Measurements from ENCODE around the gene P2RX1. TPM values are rescaled to one million over a fixed set of nuclear protein-coding genes. Genes with fewer than 3 reads are reported as not detected.

The P2RX1 gene
- polyA plus RNA-seq, 2 of the 4 experiments (the other 2 are of a cell fraction), result 0.05 to 0.13 TPM

DNA sequence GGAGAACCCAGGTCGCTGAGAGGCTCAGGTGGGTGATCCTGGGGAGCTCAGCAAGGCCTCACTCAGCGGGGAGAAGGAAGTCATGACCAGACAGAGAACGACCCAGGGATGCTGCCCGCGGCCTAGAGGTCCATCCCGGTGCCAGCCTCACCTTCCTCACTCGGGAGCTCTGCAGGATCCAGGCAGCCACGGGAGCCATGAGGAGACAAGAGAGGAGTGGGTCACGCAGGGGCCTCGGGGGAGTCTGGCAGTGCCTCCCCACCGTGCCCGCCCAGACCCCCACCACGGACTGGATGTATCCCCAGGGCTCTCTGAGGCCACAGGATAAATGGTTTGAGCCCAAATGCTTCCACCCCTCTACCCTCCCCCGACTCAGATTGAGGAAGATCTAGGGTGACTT is 37.3 kb upstream of the P2RX1 start (continued):
- no peak for TF ChIP-seq RCOR1 (IDR thresholded peaks at IDR 0.05; ENCODE audit: low read depth, low read length)
- TF ChIP-seq POLR2AphosphoS2 (conservative IDR thresholded peaks at IDR 0.05; ENCODE audit: low read length), result no peak

DNA sequence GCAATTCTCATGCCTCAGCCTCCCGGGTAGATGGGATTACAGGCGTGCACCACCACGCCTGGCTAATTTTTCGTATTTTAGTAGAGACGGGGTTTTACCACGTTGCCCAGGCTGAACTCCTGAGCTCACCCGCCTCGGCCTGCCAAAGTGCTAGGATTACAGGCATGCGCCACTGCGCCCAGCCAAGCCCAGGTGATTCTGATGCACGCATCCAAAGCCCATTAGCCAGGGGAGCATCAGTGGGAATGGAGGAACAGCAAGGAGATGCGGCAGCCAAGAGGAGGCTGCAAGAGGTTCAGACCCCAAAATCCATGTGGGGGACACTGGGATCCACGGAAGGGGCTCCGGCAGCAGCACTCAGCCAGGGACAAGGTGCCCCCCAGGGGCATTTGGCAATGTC is 35.9 kb upstream of the P2RX1 start:
- Histone ChIP-seq H3K4me1 (no peaks in the 10 kb centered on the region), H3K9me3 (no peaks in the 10 kb centered on the region), H3K27ac (no peak overlapping the region), H3K4me2 (no peak overlapping the region), H3K4me3 (no peak overlapping the region)
- TF ChIP-seq RAD21 (conservative IDR thresholded peaks at IDR 0.05 in 1 of 2, IDR thresholded peaks at IDR 0.05 in 1 of 2) (no peak), KDM5A (IDR thresholded peaks at IDR 0.05) (no peak), JUN (IDR thresholded peaks at IDR 0.05) (no peak), CBX2 (IDR thresholded peaks at IDR 0.05; ENCODE audit: borderline replicate concordance, low read depth) (no peak), HOXA7 (CRISPR knock-in tag; IDR thresholded peaks at IDR 0.05) (no peak), RARB (CRISPR knock-in tag; IDR thresholded peaks at IDR 0.05) (no peak), EHF (CRISPR knock-in tag; IDR thresholded peaks at IDR 0.05) (no peak), MAZ (IDR thresholded peaks at IDR 0.05; ENCODE audit: borderline replicate concordance, low read depth, low read length) (no peak), RNF2 (IDR thresholded peaks at IDR 0.05; ENCODE audit: borderline replicate concordance, low read depth) (no peak), HES2 (IDR thresholded peaks at IDR 0.05) (no peak), JUNB (IDR thresholded peaks at IDR 0.05) (no peak), EP300 (IDR thresholded peaks at IDR 0.05) (no peak), EHMT2 (IDR thresholded peaks at IDR 0.05; ENCODE audit: low read depth) (no peak)
- TF ChIP-seq, protein P1, sequence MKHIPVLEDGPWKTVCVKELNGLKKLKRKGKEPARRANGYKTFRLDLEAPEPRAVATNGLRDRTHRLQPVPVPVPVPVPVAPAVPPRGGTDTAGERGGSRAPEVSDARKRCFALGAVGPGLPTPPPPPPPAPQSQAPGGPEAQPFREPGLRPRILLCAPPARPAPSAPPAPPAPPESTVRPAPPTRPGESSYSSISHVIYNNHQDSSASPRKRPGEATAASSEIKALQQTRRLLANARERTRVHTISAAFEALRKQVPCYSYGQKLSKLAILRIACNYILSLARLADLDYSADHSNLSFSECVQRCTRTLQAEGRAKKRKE (CRISPR knock-in tag; IDR thresholded peaks at IDR 0.05; ENCODE audit: low read depth), result no peak
- TF ChIP-seq, protein P2, sequence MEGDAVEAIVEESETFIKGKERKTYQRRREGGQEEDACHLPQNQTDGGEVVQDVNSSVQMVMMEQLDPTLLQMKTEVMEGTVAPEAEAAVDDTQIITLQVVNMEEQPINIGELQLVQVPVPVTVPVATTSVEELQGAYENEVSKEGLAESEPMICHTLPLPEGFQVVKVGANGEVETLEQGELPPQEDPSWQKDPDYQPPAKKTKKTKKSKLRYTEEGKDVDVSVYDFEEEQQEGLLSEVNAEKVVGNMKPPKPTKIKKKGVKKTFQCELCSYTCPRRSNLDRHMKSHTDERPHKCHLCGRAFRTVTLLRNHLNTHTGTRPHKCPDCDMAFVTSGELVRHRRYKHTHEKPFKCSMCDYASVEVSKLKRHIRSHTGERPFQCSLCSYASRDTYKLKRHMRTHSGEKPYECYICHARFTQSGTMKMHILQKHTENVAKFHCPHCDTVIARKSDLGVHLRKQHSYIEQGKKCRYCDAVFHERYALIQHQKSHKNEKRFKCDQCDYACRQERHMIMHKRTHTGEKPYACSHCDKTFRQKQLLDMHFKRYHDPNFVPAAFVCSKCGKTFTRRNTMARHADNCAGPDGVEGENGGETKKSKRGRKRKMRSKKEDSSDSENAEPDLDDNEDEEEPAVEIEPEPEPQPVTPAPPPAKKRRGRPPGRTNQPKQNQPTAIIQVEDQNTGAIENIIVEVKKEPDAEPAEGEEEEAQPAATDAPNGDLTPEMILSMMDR (IDR thresholded peaks at IDR 0.05), result no peak
- ATAC-seq, result no peak
- CTCF ChIA-PET, result interaction anchor here (2.0 to 6.7 kb wide), 2 partner anchors 12 to 39 kb away, joined by 14 to 30 read pairs; partner anchors contain the start of gene ATP2A3
- FAIRE-seq, result no peak
- no peak for DNase-seq (ENCODE audit: low read depth in 1 of 2, low spot score in 1 of 2)
- POLR2A ChIA-PET, result no interaction called here
- WGBS (ENCODE audit: missing lambda C conversion rate), result 93% methylated on average over 14 of the region's 14 CpGs

GRCh38 chr17:3951420-3951819 is 35.2 kb upstream of the P2RX1 start:
- no peak for ATAC-seq
- no peaks in the 10 kb centered on the region for H3K9me3 ChIP-seq
- ChIA-PET POLR2A (no interaction called here), CTCF (interaction anchor here (6.7 kb wide), 1 partner anchor 13 kb away, joined by 30 read pairs; the partner anchor contains the start of gene ATP2A3)
- WGBS (ENCODE audit: missing lambda C conversion rate), result 77% methylated on average over 13 of the region's 16 CpGs
- no peaks in the 10 kb centered on the region for H3K4me1 ChIP-seq
- no peak for DNase-seq (ENCODE audit: low read depth in 1 of 2, low spot score in 1 of 2)
- H3K27ac ChIP-seq, result no peak overlapping the region
- TF ChIP-seq JUN (IDR thresholded peaks at IDR 0.05) (no peak), RNF2 (IDR thresholded peaks at IDR 0.05; ENCODE audit: borderline replicate concordance, low read depth) (no peak), CHD4 (IDR thresholded peaks at IDR 0.05; ENCODE audit: borderline replicate concordance) (no peak), RAD21 (conservative IDR thresholded peaks at IDR 0.05 in 1 of 2, IDR thresholded peaks at IDR 0.05 in 1 of 2) (no peak), TP53 (CRISPR knock-in tag; IDR thresholded peaks at IDR 0.05) (no peak), ZNF302 (CRISPR knock-in tag; IDR thresholded peaks at IDR 0.05) (no peak), ESRRA (IDR thresholded peaks at IDR 0.05; ENCODE audit: borderline replicate concordance, low read length) (no peak), HOXA7 (CRISPR knock-in tag; IDR thresholded peaks at IDR 0.05) (no peak), NPAS2 (CRISPR knock-in tag; IDR thresholded peaks at IDR 0.05; ENCODE audit: borderline replicate concordance) (no peak)
- TF ChIP-seq, protein P3, sequence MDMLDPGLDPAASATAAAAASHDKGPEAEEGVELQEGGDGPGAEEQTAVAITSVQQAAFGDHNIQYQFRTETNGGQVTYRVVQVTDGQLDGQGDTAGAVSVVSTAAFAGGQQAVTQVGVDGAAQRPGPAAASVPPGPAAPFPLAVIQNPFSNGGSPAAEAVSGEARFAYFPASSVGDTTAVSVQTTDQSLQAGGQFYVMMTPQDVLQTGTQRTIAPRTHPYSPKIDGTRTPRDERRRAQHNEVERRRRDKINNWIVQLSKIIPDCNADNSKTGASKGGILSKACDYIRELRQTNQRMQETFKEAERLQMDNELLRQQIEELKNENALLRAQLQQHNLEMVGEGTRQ (IDR thresholded peaks at IDR 0.05), result no peak
- TF ChIP-seq, protein P1 (CRISPR knock-in tag; IDR thresholded peaks at IDR 0.05; ENCODE audit: low read depth), result no peak
- TF ChIP-seq, protein P4, sequence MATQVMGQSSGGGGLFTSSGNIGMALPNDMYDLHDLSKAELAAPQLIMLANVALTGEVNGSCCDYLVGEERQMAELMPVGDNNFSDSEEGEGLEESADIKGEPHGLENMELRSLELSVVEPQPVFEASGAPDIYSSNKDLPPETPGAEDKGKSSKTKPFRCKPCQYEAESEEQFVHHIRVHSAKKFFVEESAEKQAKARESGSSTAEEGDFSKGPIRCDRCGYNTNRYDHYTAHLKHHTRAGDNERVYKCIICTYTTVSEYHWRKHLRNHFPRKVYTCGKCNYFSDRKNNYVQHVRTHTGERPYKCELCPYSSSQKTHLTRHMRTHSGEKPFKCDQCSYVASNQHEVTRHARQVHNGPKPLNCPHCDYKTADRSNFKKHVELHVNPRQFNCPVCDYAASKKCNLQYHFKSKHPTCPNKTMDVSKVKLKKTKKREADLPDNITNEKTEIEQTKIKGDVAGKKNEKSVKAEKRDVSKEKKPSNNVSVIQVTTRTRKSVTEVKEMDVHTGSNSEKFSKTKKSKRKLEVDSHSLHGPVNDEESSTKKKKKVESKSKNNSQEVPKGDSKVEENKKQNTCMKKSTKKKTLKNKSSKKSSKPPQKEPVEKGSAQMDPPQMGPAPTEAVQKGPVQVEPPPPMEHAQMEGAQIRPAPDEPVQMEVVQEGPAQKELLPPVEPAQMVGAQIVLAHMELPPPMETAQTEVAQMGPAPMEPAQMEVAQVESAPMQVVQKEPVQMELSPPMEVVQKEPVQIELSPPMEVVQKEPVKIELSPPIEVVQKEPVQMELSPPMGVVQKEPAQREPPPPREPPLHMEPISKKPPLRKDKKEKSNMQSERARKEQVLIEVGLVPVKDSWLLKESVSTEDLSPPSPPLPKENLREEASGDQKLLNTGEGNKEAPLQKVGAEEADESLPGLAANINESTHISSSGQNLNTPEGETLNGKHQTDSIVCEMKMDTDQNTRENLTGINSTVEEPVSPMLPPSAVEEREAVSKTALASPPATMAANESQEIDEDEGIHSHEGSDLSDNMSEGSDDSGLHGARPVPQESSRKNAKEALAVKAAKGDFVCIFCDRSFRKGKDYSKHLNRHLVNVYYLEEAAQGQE (IDR thresholded peaks at IDR 0.05), result no peak
- no peak overlapping the region for H3K4me3 ChIP-seq
- H3K4me2 ChIP-seq, result no peak overlapping the region
- no peak for FAIRE-seq
